ENCODE measurements around the gene EVC.

GRCh38 chr4:5773271-5773555 is 62.2 kb downstream of the EVC start:
- TF ChIP-seq EZH2 (IDR thresholded peaks at IDR 0.05; ENCODE audit: borderline replicate concordance) (no peak), CTCF (IDR thresholded peaks at IDR 0.05; ENCODE audit: poor library complexity) (no peak), EZH2phosphoT487 (IDR thresholded peaks at IDR 0.05; ENCODE audit: low read depth, severe bottlenecking, unreplicated experiment) (no peak)
